Esophagus (tissue), 2 donors: Measurements from ENCODE around the gene SFXN4. TPM values are rescaled to one million over a fixed set of nuclear protein-coding genes. Genes with fewer than 3 reads are reported as not detected.
"Not testable (repeated sequence)": the region's sequence is repeated elsewhere in the genome, so short reads cannot be mapped to it uniquely, and the experiment has no call there.

Experiments used
- H3K27ac ChIP-seq, 2 donors: one replicate each; pipeline ENCODE4 v1.5.1; 2013; ENCODE audit warnings: low read depth in 2 of 2, mild to moderate bottlenecking in 2 of 2, inconsistent platforms in 1 of 2, low read length in 1 of 2, moderate library complexity in 1 of 2
- H3K27me3 ChIP-seq, 2 donors: one replicate each; pipeline ENCODE4 v1.6.1; 2013; ENCODE audit warnings: low read length in 2 of 2, control low read depth in 1 of 2, mild to moderate bottlenecking in 1 of 2; ENCODE audit not compliant: insufficient read depth in 2 of 2, control insufficient read depth in 1 of 2
- H3K36me3 ChIP-seq, 2 donors: one replicate each; pipeline ENCODE4 v1.6.1; 2013; ENCODE audit warnings: low read length in 1 of 2; ENCODE audit not compliant: control insufficient read depth in 2 of 2, insufficient read depth in 2 of 2
- H3K4me1 ChIP-seq, 2 donors: one replicate each; pipeline ENCODE4 v1.6.1; 2013; ENCODE audit warnings: low read length in 1 of 2; ENCODE audit not compliant: control insufficient read depth in 2 of 2, insufficient read depth in 2 of 2
- H3K4me3 ChIP-seq, 2 donors: one replicate each; pipeline ENCODE4 v1.5.1; 2013; ENCODE audit warnings: low read length in 2 of 2, mild to moderate bottlenecking in 2 of 2, low read depth in 1 of 2, moderate library complexity in 1 of 2
- H3K9me3 ChIP-seq, 2 donors: one replicate each; pipeline ENCODE4 v1.6.1; 2013; ENCODE audit warnings: mild to moderate bottlenecking in 2 of 2, low read depth in 1 of 2, low read length in 1 of 2, moderate library complexity in 1 of 2; ENCODE audit not compliant: control insufficient read depth in 2 of 2, insufficient read depth in 1 of 2
- WGBS, 2 donors: extraction: QIAGEN DNeasy Blood & Tissue Kit; methylation state at CpG; one replicate each; pipeline ENCODE4 v1.1.7; 2013; 5-methylcytosine and 5-hydroxymethylcytosine counted together
- polyA plus RNA-seq, 2 donors: library from polyadenylated mRNA; stranded (reverse); fragments of 200-250 nt; gene quantifications; one replicate each; pipeline ENCODE4 v1.2.3, GENCODE V29; 2013
- donor health status: healthy with polysubstance abuse.
- donor health status: Bipolar disorder and iron deficiency.

Gene SFXN4
- polyA plus RNA-seq, 2 donors = 20.8 to 22.7 TPM

- Histone ChIP-seq H3K4me3 (no peak overlapping the region), H3K4me1 (no peaks in the 10 kb centered on the region), H3K9me3 (no peaks in the 10 kb centered on the region), H3K27ac (no peak overlapping the region), H3K27me3 (no peaks in the 10 kb centered on the region), H3K36me3 (no peaks in the 10 kb centered on the region)
- WGBS, 2 donors = 61 to 68% methylated on average over 5 of the region's 5 CpGs
These were observed 25.7 kb upstream of the SFXN4 start for GRCh38 chr10:119190954-119191785.

- H3K27ac ChIP-seq = peak overlapping the region in 1 of 2 donors; percentile 36
- H3K36me3 ChIP-seq = no peaks in the 10 kb centered on the region
- no peaks in the 10 kb centered on the region for H3K27me3 ChIP-seq
- no peak overlapping the region for H3K4me3 ChIP-seq
- WGBS, 2 donors = 56 to 68% methylated on average over 4 of the region's 4 CpGs
- H3K4me1 ChIP-seq = no peaks in the 10 kb centered on the region
- H3K9me3 ChIP-seq = no peaks in the 10 kb centered on the region
These were observed 24.8 kb upstream of the SFXN4 start for GRCh38 chr10:119190353-119190752.

- 63 to 72% methylated on average over 3 of the region's 3 CpGs for WGBS, 2 donors
- Histone ChIP-seq H3K36me3 (no peaks in the 10 kb centered on the region), H3K9me3 (no peaks in the 10 kb centered on the region), H3K27me3 (no peaks in the 10 kb centered on the region), H3K27ac (peak overlapping the region in 1 of 2 donors; percentile 36), H3K4me1 (no peaks in the 10 kb centered on the region), H3K4me3 (no peak overlapping the region)
These were observed 24.3 kb upstream of the SFXN4 start for GRCh38 chr10:119189811-119190282.

- no peak overlapping the region for H3K27ac ChIP-seq
- H3K27me3 ChIP-seq = no peaks in the 10 kb centered on the region
- no peaks in the 10 kb centered on the region for H3K4me1 ChIP-seq
- no peaks in the 10 kb centered on the region for H3K36me3 ChIP-seq
- 66 to 69% methylated on average over 9 of the region's 9 CpGs for WGBS, 2 donors
- no peaks in the 10 kb centered on the region for H3K9me3 ChIP-seq
- no peak overlapping the region for H3K4me3 ChIP-seq
These were observed 18.3 kb upstream of the SFXN4 start for GRCh38 chr10:119183664-119184412.

GRCh38 chr10:119180850-119181400 lies 15.4 kb upstream of the SFXN4 start:
- H3K9me3 ChIP-seq, H3K4me1 ChIP-seq, H3K27me3 ChIP-seq, H3K36me3 ChIP-seq, H3K27ac ChIP-seq, H3K4me3 ChIP-seq: not testable (repeated sequence)
- 95 to 96% methylated on average over 7 of the region's 7 CpGs for WGBS, 2 donors

GRCh38 chr10:119178372-119179119 lies 13.0 kb upstream of the SFXN4 start, which contains the start of gene PRDX3:
PRDX3 (minus strand) TSS chr10:119178812; CDS start chr10:119178790, 22 bp downstream.
- Histone ChIP-seq H3K4me1 (peaks cover 2 to 4% of the 10 kb centered on the region in 2 donors), H3K9me3 (no peaks in the 10 kb centered on the region), H3K27ac (peak within 1 kb of the TSS; percentile 85 to 96), H3K27me3 (no peaks in the 10 kb centered on the region), H3K4me3 (peak within 1 kb of the TSS; percentile 72 to 75), H3K36me3 (peaks cover 0 to 4% of the 10 kb centered on the region in 2 donors)
- 0% methylated on average over 42 to 45 of the region's 45 CpGs for WGBS, 2 donors

- H3K4me3 ChIP-seq = peak overlapping the region; percentile 72 to 75
- peaks cover 2 to 4% of the 10 kb centered on the region in 2 donors for H3K4me1 ChIP-seq
These were observed 12.3 kb upstream of the SFXN4 start for GRCh38 chr10:119177708-119178371.

GRCh38 chr10:119176166-119176565 lies 10.7 kb upstream of the SFXN4 start:
- peaks cover 2 to 4% of the 10 kb centered on the region in 2 donors for H3K4me1 ChIP-seq
- peaks cover 5 to 9% of the 10 kb centered on the region in 2 donors for H3K36me3 ChIP-seq
- no peaks in the 10 kb centered on the region for H3K27me3 ChIP-seq
- H3K9me3 ChIP-seq = no peaks in the 10 kb centered on the region
- H3K27ac ChIP-seq = no peak overlapping the region
- no peak overlapping the region for H3K4me3 ChIP-seq
- 81 to 85% methylated on average over 6 of the region's 6 CpGs for WGBS, 2 donors

More at GRCh38 chr10:119177708-119178371, 12.3 kb upstream of the SFXN4 start:
- H3K27me3 ChIP-seq = no peaks in the 10 kb centered on the region
- H3K9me3 ChIP-seq = no peaks in the 10 kb centered on the region
- WGBS, 2 donors = 12 to 17% methylated on average over 21 of the region's 21 CpGs
- peak overlapping the region; percentile 85 to 96 for H3K27ac ChIP-seq
- peaks cover 0 to 4% of the 10 kb centered on the region in 2 donors for H3K36me3 ChIP-seq
